Activated CD8-positive, alpha-beta memory T cell treated with anti-CD3 and anti-CD28 coated beads for 36 hours (primary cell): Measurements from ENCODE around the gene PLEKHA5. TPM values are rescaled to one million over a fixed set of nuclear protein-coding genes. Genes with fewer than 3 reads are reported as not detected.

Experiments
- CTCF ChIA-PET: fragments of 350-600 bp; sonication (Branson Sonifier 250); formaldehyde crosslinking; loops from one replicate; lab custom pipeline; 2021; ENCODE audit warnings: antibody characterized with exemption; lab: Charles Lee
- POLR2A ChIA-PET: fragments of 350-600 bp; sonication (Branson Sonifier 250); formaldehyde crosslinking; loops from one replicate; lab custom pipeline; 2021; ENCODE audit warnings: antibody characterized with exemption; lab: Charles Lee
- total RNA-seq, 2 experiments: library from RNA; stranded (reverse); gene quantifications; one replicate each; pipeline ENCODE4 v1.2.3, GENCODE V29; 2021

Gene PLEKHA5
- total RNA-seq, 2 experiments from 2014 or later: 3.9 to 4.6 TPM

DNA sequence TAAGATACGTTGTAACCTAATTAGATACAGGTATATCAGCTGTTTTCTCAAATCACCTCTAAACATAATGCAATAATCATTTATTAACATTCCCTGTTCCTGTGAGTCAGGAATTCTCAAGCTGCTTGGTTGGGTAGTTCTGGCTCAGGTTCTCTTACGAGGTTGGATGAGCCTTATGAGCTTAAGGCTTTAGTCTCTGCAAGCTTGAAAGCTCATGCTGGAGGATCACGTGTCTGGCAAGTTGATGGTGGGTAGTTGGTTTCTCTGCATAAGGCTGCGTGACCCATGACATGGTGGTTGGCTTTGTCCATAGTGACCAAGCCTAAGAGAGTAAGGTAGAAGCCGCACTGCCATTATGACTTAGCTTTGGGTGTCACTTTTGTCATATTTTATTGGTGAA, 62.0 kb downstream of the PLEKHA5 start:
- POLR2A ChIA-PET: no interaction called here
- CTCF ChIA-PET: no interaction called here

DNA sequence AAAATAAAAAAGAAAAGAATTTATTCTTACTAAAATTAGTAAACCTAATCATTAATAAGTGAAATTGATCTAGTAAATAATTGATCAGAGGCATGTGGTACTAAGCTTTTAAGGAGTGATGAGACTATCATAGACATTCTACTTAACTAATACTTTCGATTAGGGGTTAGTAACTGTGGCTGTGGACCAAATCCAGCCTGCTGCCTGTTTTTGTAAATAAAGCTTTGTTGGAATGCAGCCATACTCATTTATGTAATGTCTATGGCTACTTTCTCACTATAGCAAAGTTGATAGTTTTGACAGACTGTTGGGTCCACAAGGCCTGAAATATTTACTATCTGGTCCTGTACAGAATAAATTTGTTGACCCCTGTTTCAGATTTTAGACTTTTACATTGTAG, 63.2 kb downstream of the PLEKHA5 start:
- ChIA-PET CTCF (no interaction called here), POLR2A (no interaction called here)

DNA sequence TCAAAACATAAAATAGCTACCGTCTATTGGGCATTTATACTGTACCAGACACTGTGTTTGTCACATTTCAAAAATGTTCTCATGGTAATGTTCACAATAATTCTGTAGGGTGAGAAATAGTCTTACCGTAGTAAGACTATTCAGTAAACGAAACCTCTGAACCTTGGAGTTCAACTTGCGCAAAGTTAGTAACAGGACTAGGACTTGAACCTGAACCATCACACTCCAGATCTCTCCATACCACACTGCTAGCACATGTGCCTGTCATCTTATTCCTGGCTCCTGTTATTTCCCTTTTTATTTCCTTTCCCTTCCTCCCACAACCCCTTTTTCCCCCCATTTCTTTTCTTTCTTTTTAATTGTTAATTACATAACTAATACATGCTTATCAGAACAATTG, 65.4 kb downstream of the PLEKHA5 start:
- ChIA-PET POLR2A (no interaction called here), CTCF (no interaction called here)

DNA sequence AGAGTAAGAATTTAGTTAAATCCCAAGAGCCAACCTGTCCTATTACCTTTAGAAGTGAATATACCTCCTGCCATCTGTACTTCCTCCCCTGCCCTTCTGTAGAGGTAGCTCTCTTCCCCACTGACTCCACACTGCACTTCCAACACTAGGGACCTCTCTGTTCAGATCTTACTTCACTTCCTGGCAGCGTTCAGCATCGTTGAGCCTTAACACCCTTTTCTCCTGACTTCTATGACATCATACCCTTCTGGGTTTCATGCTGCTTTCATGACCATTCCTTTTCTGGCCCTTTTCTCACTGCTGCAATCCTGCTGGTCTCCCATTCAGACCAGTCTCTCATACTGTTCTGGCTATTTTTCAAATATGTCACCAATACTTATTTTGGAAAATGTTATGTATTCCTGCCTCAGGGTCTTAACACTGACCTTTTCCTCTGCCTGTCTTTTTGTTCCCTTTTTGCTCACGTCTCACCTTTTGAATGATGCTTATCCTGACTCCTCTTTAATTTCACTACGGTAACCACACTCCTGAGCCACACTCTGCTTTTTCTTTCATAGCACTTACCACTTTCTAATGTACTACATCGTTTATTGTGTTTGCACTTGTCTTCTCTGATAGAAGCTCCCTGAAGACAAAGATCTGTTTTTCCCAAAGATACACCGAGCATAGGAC, 67.6 kb downstream of the PLEKHA5 start:
- ChIA-PET POLR2A (no interaction called here), CTCF (interaction anchor here (1.4 to 2.2 kb wide), 2 partner anchors 11 to 18 kb away, joined by 4 read pairs; no protein-coding TSS in a partner anchor)

DNA sequence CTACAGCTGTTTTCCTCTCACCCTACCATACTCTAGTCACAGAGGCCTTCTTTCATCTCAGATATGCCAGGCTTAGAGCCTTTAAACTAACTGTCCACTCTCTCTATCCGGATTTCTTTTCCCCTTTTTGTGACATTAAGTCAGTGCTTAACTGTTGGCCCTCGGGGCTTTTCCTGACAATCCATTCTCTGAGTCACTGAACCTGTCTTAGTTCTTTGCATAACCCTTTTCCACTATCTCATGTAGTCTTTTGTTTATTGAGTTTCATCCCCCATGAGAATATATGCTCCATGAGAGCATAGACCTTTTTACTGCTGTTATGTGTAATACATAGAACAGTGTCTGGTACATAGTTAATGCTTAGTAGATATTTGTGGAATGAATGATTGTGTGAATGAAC, 68.7 kb downstream of the PLEKHA5 start:
- ChIA-PET POLR2A (no interaction called here), CTCF (no interaction called here)

DNA sequence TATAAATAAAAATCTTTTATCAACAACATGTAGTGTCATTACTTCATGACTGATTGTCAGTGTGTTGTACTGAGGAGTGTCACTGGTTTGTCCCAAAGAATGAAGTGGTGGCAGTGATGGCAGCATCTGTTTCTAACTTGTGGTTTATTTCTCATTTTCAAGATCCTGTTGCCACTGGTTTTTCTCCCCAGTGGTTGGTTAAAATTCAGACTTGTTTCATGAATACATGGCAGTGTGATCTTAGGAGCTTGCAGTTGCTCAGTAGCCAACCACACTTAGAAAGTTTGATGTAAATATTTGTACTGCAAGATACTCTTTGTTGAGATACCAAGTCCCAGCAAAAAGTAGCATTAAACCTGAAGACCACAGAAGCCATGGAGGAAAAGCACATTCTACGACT, 69.8 kb downstream of the PLEKHA5 start:
- POLR2A ChIA-PET: no interaction called here
- CTCF ChIA-PET: no interaction called here

DNA sequence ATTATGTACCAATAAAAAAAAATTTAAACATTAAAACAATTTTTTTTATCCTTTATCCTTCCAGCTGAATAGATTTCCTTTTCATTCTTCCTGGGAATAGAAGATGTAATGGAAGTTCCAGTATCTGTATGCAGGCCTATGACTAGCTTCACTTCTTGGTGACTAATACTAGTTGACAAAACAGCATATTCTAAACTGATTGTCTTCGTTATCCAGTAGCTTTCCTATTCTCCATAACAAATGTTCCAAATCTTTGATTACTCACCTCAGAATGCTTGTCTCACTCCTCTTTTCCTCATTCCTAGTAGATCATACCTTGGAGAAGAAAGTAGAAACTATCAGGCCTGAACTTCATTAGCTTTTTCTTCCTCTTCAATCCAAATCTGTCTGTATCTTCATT, 70.7 kb downstream of the PLEKHA5 start:
- CTCF ChIA-PET: interaction anchor here (0.6 kb wide), 1 partner anchor 369 kb away, joined by 3 read pairs; no protein-coding TSS in a partner anchor
- POLR2A ChIA-PET: no interaction called here

DNA sequence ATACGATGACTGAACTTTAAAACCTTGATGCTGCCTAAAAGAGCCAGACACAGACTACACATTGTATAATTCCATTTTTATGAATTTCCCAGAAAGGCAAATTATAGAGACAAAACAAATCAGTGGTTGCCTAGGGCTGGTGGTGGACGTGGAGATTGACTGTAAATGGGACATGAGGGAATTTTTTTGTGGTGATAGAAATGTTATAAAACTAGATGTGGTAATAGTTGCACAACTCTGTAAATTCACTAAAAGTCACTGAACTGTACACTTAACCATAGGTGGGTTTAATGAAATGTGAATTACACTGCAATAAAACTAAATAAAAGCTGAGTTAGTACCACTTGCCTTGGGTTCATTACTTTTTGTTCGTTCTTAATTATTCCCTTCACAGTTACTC, 72.1 kb downstream of the PLEKHA5 start:
- ChIA-PET POLR2A (no interaction called here), CTCF (no interaction called here)

DNA sequence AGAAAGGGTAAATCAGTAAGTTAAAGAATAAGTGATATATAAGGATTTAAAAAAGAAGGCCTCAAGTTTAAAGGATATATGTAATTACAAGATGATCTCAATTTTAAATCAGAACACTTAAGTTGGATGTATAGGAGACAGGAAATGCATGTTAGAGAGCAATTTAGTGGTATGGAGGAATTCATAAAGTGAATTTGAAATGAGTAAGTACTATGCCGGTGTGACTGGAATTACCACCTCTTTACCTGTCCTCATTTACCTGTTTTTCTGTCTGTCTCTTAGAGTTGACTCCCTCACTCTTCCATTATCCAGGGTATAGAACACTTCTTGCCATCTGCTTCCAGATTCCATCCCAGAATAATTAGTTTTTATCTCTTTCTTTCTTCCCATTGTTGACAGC, 73.5 kb downstream of the PLEKHA5 start:
- ChIA-PET POLR2A (no interaction called here), CTCF (no interaction called here)

DNA sequence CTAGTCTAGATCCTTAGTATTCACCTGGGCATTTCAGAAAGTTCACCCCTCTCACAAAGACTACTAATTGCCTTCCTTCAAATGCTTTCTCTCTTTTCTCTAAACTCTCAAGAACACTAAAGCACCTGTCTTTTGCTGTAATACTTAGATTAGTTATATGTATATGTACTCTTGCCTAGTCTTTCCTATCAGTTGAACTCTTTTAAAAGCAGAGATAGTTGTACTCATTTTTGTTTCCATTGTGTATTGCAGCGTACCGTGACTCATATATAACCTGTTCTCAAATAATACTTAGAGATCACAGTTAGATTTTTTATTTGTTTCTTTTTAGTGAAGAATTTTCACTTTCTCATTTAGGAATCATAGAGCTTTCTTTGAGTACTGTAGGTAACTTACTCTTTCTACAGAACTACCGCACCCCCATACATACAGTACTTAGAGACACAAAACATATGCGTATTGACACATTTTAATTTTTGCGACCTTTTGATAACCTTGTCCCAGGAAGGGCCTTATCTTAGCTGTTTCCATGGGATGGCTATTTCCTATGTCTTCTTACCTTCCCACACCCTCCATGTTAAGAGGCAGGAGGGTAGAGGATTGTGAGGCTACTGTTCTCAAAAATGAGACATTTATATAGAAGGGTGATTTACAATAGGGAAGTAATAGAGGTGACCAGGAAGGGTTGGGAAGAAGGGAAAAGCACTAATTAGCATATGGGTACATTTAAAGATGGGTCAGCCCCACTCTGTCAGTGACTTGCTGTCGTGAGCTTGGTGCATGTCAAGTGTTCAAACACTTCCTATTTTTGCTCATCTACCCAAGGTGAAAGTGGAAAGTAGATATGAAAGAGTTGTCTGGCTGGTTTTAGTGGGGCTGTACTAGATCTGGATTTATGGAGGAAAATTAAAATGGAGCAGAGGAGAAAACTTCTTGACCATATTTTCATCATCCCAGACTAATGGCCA, 74.3 kb downstream of the PLEKHA5 start:
- CTCF ChIA-PET: no interaction called here
- POLR2A ChIA-PET: no interaction called here

DNA sequence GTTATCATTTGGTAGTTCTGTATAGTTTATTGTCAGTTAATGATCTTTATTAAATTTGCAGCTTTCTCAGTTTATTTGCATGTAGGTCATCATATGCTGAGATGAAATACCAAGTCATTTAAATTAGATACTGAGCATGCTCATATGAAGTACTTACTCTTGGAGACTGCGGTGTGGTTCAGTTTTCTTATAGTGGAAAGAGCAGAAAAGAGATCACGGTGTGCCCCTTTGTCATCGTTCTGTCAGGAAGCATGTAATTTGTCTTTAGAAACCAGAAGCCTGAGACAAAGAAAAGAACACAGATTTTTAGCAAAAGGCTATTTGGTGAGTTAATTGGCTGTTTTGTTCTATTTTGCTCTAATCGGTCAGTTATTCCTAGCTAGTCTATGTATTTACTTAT, 75.6 kb downstream of the PLEKHA5 start:
- ChIA-PET POLR2A (no interaction called here), CTCF (no interaction called here)

DNA sequence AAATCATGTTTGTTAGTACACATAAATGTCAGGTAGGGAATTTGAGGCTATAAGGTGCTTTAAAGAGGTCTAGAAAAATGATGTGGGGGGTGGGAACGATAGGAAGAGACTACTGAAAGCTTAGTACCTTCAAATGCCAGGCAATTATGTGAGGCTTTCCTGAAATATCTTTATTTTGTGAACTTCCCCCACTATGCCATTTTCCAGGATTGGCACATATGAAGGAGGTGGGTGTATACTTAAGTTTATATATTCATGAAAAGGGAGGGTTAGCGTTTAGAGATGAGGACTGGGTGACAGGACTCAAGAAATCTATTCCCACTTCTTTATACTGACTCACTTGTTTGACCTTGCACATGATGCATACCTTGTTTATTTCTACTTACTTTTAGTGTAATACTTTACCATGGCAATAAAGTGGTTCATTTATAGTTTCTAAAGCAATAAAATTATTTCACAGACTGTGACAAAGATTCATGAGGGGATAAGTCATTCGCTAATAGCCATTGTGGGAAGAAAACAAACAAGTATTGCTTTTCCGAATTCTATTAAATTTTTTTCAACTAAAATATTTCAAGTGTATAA, 77.1 kb downstream of the PLEKHA5 start:
- ChIA-PET CTCF (no interaction called here), POLR2A (no interaction called here)

DNA sequence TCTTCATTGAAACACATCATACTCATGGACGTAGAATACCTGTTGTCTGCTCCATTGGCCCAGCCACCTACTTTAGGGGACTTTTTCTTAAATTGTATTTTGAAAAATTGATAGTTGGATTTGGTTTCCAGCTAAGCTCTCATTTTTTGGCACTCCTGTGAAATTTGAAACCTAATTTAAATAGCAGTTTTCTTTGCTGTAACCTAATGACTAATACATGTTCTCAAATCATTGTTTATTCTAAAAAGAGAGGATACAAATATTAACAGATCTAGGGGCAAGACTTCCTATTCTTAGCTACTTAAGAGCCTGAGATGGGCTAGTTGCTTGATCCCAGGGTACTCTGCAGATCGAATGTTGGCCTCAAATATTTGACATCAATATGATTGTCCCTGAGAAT, 78.9 kb downstream of the PLEKHA5 start:
- CTCF ChIA-PET: interaction anchor here (0.7 kb wide), 2 partner anchors 90 to 334 kb away, joined by 3 read pairs; no protein-coding TSS in a partner anchor
- POLR2A ChIA-PET: no interaction called here

DNA sequence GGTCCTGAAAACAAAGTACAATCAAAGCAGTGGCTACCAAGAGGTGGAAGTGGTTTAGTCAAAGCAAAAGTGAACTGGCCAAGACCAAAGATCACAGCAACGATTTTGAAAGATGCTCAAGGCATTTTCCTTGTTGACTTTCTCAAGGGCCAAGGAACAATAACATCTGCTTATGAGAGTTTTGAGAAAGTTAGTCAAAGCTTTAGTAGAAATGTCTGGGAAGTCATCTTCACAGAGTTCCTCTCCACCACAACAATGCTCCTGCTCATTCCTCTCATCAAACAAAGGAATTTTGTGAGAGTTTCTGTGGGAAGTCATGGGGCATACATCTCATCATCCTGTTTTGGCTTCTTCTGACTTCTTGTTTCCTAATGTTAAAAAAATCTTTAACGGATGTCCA, 80.1 kb downstream of the PLEKHA5 start:
- POLR2A ChIA-PET: no interaction called here

DNA sequence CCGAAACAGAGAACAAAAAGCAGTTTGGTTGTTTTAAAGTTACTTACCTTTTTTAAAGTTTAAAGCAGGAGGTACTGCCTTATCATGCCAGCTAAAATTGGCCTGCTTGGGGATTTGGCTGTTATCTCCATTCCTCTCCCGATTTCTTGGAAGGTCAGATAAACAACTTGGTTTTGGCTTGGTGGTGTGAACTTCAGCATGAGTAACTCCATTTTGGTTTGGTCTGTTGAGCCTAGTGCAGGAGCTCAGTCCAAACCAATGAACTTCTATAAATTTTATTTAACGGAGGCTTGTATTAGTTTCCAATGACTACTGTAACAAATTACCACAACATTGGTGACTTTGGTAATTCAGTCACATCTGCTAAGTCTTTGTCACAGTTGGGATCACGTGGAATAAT, 82.3 kb downstream of the PLEKHA5 start:
- POLR2A ChIA-PET: no interaction called here
- CTCF ChIA-PET: no interaction called here

More for the DNA sequence above, 80.1 kb downstream of the PLEKHA5 start:
- CTCF ChIA-PET: no interaction called here

DNA sequence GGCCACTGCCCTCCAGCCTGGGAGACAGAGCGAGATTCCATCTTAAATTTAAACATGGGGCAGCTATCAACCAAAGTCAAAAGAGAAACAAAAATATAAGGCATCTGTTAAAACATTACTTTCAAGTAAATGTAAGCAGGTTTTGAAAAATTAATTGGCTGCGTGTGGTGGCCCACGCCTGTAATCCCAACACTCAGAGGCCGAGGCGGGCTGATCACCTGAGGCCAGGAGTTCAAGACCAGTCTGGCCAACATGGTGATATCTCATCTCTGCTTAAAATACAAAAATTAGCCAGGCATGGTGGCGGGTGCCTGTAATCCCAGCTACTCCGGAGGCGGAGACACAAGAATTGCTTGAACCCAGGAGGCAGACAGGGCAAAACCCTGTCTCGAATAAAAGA, 82.7 kb downstream of the PLEKHA5 start:
- CTCF ChIA-PET: no interaction called here

DNA sequence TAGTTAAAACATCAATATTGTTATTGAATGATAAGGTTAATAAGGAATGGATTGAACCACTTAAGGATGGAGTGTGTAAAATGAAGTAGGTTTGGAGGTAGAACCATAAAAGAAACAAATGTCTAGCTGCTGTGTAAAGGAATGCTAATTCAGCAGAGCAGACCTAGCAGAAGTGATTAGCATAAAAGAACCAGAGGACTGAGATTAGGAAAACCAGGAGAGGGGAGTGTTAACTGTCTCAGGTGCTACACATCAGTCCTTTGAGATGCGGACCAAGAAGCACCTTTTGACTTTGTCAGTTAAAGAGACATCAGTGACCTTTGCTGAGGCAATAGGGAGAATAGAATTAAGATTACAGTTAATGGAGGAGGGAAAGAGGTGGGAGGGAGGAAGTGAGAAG, 84.5 kb downstream of the PLEKHA5 start:
- ChIA-PET CTCF (no interaction called here), POLR2A (no interaction called here)

More for the DNA sequence above, 82.7 kb downstream of the PLEKHA5 start:
- POLR2A ChIA-PET: no interaction called here

DNA sequence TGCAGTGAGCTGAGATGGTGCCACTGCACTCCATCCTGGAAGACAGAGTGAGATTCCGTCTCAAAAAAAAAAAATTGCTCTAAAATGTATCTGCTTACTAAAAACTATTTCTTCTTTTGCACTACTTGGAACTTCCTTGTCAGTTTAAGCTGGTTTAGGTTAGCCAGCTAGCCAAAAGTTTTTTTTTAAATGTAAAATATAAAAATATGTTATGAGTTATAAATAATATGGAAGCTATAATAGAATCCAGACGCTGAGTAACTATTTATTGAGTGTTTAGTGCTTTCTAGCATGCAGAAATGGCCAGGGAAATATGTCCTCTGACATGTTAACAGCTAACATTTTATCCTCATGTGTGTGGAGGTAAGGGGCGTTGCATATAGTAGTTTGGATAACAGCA, 85.6 kb downstream of the PLEKHA5 start:
- ChIA-PET POLR2A (interaction anchor here (0.7 kb wide), 1 partner anchor 84 kb away, joined by 3 read pairs; no protein-coding TSS in a partner anchor), CTCF (interaction anchor here (1.6 kb wide), 1 partner anchor 18 kb away, joined by 4 read pairs; no protein-coding TSS in a partner anchor)

DNA sequence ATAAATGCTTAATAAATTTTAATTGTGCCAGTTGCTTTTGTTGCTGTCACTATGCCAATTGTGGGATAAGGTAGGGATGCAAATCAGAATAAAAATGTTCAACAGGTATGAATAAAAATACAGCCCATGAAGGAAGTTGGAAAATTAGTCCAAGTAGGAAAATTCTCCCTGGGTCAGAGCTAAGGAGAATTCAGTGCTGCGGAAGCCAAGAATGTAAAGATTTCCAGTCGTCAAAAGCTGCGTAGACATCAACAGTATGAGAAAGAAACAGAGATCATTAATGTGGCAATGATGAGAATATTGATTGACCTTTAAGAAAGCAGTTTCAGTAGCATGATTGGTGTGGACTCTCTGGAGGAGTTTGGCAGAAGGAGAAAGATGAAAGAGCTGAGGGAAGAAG, 87.9 kb downstream of the PLEKHA5 start:
- CTCF ChIA-PET: interaction anchor here (0.6 kb wide), 1 partner anchor 1698 kb away, joined by 3 read pairs; no protein-coding TSS in a partner anchor

DNA sequence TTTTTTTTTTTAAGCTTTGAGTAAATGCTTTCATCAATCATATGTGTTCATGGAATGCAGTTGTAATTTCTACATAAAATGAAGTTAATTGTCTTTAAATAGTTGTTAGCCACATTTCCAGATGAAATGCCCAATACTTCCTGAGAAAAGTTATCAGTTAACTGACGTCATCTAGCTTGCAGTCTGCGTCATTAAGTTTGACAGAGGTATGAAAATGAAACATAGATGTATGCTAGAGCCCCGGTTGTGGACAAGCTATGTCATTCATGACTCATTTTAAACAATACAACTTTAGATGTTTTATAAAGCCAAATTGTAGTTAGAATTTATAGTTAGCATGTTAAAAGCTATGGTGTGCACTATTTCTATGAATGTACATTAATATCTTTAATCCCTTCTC, 90.7 kb downstream of the PLEKHA5 start:
- POLR2A ChIA-PET: no interaction called here
- CTCF ChIA-PET: no interaction called here

More for the DNA sequence above, 87.9 kb downstream of the PLEKHA5 start:
- POLR2A ChIA-PET: no interaction called here
